WTC11 (cell line): ENCODE results near the gene TTLL5. TPM values are rescaled to one million over a fixed set of nuclear protein-coding genes. Genes with fewer than 3 reads are reported as not detected.

Experiments used
- ATAC-seq: fragments of 200-7000 bp; cut with Tn5 transposase; 2 replicates; pipeline ENCODE4 v1.10.0; 2021; ENCODE audit warnings: mild to moderate bottlenecking, moderate library complexity
- CTCF ChIA-PET: fragments of 300-600 bp; sonication (Branson Sonifier 250); formaldehyde crosslinking; loops from one replicate; lab custom pipeline; 2021; ENCODE audit warnings: antibody characterized with exemption; lab: Charles Lee
- POLR2A ChIA-PET: fragments of 350-600 bp; sonication (Branson Sonifier 250); formaldehyde crosslinking; loops from one replicate; lab custom pipeline; 2021; ENCODE audit warnings: antibody characterized with exemption; lab: Charles Lee
- DNase-seq: peaks from one replicate; pipeline ENCODE4 v3.0.0; 2021; ENCODE audit warnings: low spot score
- H3K27ac Mint-ChIP-seq: 2 replicates; pipeline ENCODE4 v1.8.0; 2021; ENCODE audit warnings: mixed read lengths
- H3K27me3 Mint-ChIP-seq: 2 replicates; pipeline ENCODE4 v1.8.0; 2021; ENCODE audit warnings: low read depth, mild to moderate bottlenecking, moderate library complexity, mixed read lengths
- H3K36me3 Mint-ChIP-seq: 2 replicates; pipeline ENCODE4 v1.8.0; 2021; ENCODE audit warnings: mixed read lengths
- H3K4me1 Mint-ChIP-seq: 2 replicates; pipeline ENCODE4 v1.8.0; 2022; ENCODE audit warnings: mixed read lengths
- H3K4me3 Mint-ChIP-seq: 2 replicates; pipeline ENCODE4 v1.8.0; 2021; ENCODE audit warnings: mild to moderate bottlenecking, moderate library complexity, mixed read lengths
- H3K9me3 Mint-ChIP-seq: 2 replicates; pipeline ENCODE4 v1.8.0; 2021; ENCODE audit warnings: mixed read lengths
- ATF1 ChIP-seq: sonication (generic); formaldehyde crosslinking; IDR thresholded peaks from 2 replicates; pipeline ENCODE4 v1.8.1; 2023; ENCODE audit warnings: mild to moderate bottlenecking, moderate library complexity, missing genetic modification reagents
- CREM ChIP-seq: sonication (generic); formaldehyde crosslinking; IDR thresholded peaks from 2 replicates; pipeline ENCODE4 v1.8.1; 2022; ENCODE audit warnings: mild to moderate bottlenecking, missing genetic modification reagents, moderate library complexity
- ETV6 ChIP-seq: sonication (generic); formaldehyde crosslinking; IDR thresholded peaks from 2 replicates; pipeline ENCODE4 v1.8.1; 2022; ENCODE audit warnings: mild to moderate bottlenecking, missing genetic modification reagents
- GABPB1 ChIP-seq: sonication (generic); formaldehyde crosslinking; IDR thresholded peaks from 2 replicates; pipeline ENCODE4 v1.8.1; 2023; ENCODE audit warnings: mild to moderate bottlenecking, missing genetic modification reagents
- GRHL2 ChIP-seq: fragments of 250-450 bp; sonication (Bioruptor Pico); IDR thresholded peaks from 2 replicates; pipeline ENCODE4 v1.8.0; 2022; ENCODE audit warnings: mild to moderate bottlenecking, moderate library complexity; ENCODE audit not compliant: insufficient replicate concordance, severe bottlenecking
- GTF2I ChIP-seq: fragments of 250-450 bp; sonication (Bioruptor Pico); conservative IDR thresholded peaks from 2 replicates; pipeline ENCODE4 v1.4.0; 2021; ENCODE audit warnings: mild to moderate bottlenecking
- IRF2 ChIP-seq: sonication (generic); formaldehyde crosslinking; IDR thresholded peaks from 2 replicates; pipeline ENCODE4 v1.8.0; 2022; ENCODE audit warnings: low read depth, missing genetic modification reagents, borderline replicate concordance
- KAT7 ChIP-seq: sonication (generic); formaldehyde crosslinking; IDR thresholded peaks from 2 replicates; pipeline ENCODE4 v1.8.1; 2023; ENCODE audit warnings: missing genetic modification reagents, mild to moderate bottlenecking, borderline replicate concordance
- NFE2L1 ChIP-seq: sonication (generic); formaldehyde crosslinking; IDR thresholded peaks from 2 replicates; pipeline ENCODE4 v1.8.1; 2023; ENCODE audit warnings: missing genetic modification reagents
- OVOL2 ChIP-seq: fragments of 250-450 bp; sonication (Bioruptor Pico); IDR thresholded peaks from 2 replicates; pipeline ENCODE4 v1.9.0; 2021; ENCODE audit warnings: mild to moderate bottlenecking, borderline replicate concordance
- RELA ChIP-seq: sonication (generic); formaldehyde crosslinking; IDR thresholded peaks from 2 replicates; pipeline ENCODE4 v1.8.1; 2022; ENCODE audit warnings: missing genetic modification reagents, mild to moderate bottlenecking, borderline replicate concordance
- SMAD4 ChIP-seq: sonication (generic); formaldehyde crosslinking; IDR thresholded peaks from 2 replicates; pipeline ENCODE4 v1.8.0; 2022; ENCODE audit warnings: mild to moderate bottlenecking, missing genetic modification reagents
- SP1 ChIP-seq: sonication (generic); formaldehyde crosslinking; conservative IDR thresholded peaks from 2 replicates; pipeline ENCODE4 v1.8.1; 2022; ENCODE audit warnings: missing genetic modification reagents
- TP53 ChIP-seq: sonication (generic); formaldehyde crosslinking; IDR thresholded peaks from 2 replicates; pipeline ENCODE4 v1.8.1; 2023; ENCODE audit warnings: mild to moderate bottlenecking, missing genetic modification reagents
- ZNF219 ChIP-seq: sonication (generic); formaldehyde crosslinking; IDR thresholded peaks from 2 replicates; pipeline ENCODE4 v1.8.0; 2023; ENCODE audit warnings: missing genetic modification reagents, mild to moderate bottlenecking, borderline replicate concordance
- ZNF232 ChIP-seq: sonication (generic); formaldehyde crosslinking; IDR thresholded peaks from 2 replicates; pipeline ENCODE4 v1.8.0; 2022; ENCODE audit warnings: mild to moderate bottlenecking, missing genetic modification reagents
- ZNF416 ChIP-seq: fragments of 250-450 bp; sonication (Bioruptor Pico); IDR thresholded peaks from 2 replicates; pipeline ENCODE4 v1.9.0; 2021; ENCODE audit warnings: mild to moderate bottlenecking, inconsistent platforms
- ZNF423 ChIP-seq: fragments of 250-450 bp; sonication (Bioruptor Pico); IDR thresholded peaks from 2 replicates; pipeline ENCODE4 v2.1.2; 2022; ENCODE audit warnings: mild to moderate bottlenecking, moderate library complexity
- total RNA-seq: library from RNA; stranded (reverse); gene quantifications from 3 replicates; pipeline ENCODE4 v1.2.3, GENCODE V29; 2021
- TF ChIP-seq, protein P1 (sequence below): sonication (generic); formaldehyde crosslinking; IDR thresholded peaks from 2 replicates; pipeline ENCODE4 v1.8.1; 2023; ENCODE audit warnings: mild to moderate bottlenecking, missing genetic modification reagents, moderate library complexity
- TF ChIP-seq, protein P2 (sequence below): sonication (generic); formaldehyde crosslinking; IDR thresholded peaks from 2 replicates; pipeline ENCODE4 v1.8.1; 2023; ENCODE audit warnings: mild to moderate bottlenecking, moderate library complexity, missing genetic modification reagents
- TF ChIP-seq, protein P3 (sequence below): sonication (generic); formaldehyde crosslinking; IDR thresholded peaks from 2 replicates; pipeline ENCODE4 v1.8.1; 2022; ENCODE audit warnings: low read depth, mild to moderate bottlenecking, moderate library complexity, missing genetic modification reagents, borderline replicate concordance
- TF ChIP-seq, protein P4 (sequence below): fragments of 250-450 bp; sonication (Bioruptor Pico); IDR thresholded peaks from 2 replicates; pipeline ENCODE4 v1.9.0; 2021; ENCODE audit warnings: mild to moderate bottlenecking
- TF ChIP-seq, protein P5 (sequence below): sonication (generic); formaldehyde crosslinking; IDR thresholded peaks from 2 replicates; pipeline ENCODE4 v1.8.0; 2023; ENCODE audit warnings: missing genetic modification reagents
- TF ChIP-seq, protein P6 (sequence below): sonication (generic); formaldehyde crosslinking; IDR thresholded peaks from 2 replicates; pipeline ENCODE4 v1.8.1; 2023; ENCODE audit warnings: mild to moderate bottlenecking, missing genetic modification reagents
- TF ChIP-seq, protein P7 (sequence below): sonication (generic); formaldehyde crosslinking; IDR thresholded peaks from 2 replicates; pipeline ENCODE4 v1.8.1; 2023; ENCODE audit warnings: mild to moderate bottlenecking, missing genetic modification reagents, moderate library complexity
- TF ChIP-seq, protein P8 (sequence below): sonication (generic); formaldehyde crosslinking; conservative IDR thresholded peaks from 2 replicates; pipeline ENCODE4 v1.8.1; 2022; ENCODE audit warnings: mild to moderate bottlenecking, missing genetic modification reagents
- TF ChIP-seq, protein P9 (sequence below): sonication (generic); formaldehyde crosslinking; IDR thresholded peaks from 2 replicates; pipeline ENCODE4 v1.8.0; 2022; ENCODE audit warnings: mild to moderate bottlenecking, missing genetic modification reagents

Gene TTLL5
- total RNA-seq, 1 experiment from 2014 or later: 39.6 TPM

DNA sequence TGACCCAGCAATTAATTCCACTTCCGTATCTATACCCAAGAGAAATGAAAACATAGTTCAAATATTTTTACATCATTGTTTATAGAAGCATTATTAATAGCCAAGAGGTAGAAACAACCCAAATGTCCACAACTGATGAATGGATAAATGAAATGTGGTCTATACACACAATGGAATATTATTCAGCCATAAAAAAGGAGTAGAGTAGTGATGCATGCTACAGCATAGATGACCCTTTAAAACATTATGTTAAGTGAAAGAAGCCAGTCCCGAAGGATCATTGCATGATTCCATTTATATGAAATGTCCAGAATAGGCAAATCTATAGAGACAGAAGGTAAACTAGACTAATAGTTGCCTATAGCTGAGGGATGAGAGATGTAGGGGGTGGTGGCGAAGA lies 291.4 kb downstream of the TTLL5 start:
- TF ChIP-seq ZNF416 (CRISPR knock-in tag): no peak
- TF ChIP-seq, protein P1, sequence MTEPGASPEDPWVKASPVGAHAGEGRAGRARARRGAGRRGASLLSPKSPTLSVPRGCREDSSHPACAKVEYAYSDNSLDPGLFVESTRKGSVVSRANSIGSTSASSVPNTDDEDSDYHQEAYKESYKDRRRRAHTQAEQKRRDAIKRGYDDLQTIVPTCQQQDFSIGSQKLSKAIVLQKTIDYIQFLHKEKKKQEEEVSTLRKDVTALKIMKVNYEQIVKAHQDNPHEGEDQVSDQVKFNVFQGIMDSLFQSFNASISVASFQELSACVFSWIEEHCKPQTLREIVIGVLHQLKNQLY (CRISPR knock-in tag): no peak
- TF ChIP-seq, protein P2, sequence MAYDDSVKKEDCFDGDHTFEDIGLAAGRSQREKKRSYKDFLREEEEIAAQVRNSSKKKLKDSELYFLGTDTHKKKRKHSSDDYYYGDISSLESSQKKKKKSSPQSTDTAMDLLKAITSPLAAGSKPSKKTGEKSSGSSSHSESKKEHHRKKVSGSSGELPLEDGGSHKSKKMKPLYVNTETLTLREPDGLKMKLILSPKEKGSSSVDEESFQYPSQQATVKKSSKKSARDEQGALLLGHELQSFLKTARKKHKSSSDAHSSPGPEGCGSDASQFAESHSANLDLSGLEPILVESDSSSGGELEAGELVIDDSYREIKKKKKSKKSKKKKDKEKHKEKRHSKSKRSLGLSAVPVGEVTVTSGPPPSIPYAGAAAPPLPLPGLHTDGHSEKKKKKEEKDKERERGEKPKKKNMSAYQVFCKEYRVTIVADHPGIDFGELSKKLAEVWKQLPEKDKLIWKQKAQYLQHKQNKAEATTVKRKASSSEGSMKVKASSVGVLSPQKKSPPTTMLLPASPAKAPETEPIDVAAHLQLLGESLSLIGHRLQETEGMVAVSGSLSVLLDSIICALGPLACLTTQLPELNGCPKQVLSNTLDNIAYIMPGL (CRISPR knock-in tag): no peak
- TF ChIP-seq, protein P3, sequence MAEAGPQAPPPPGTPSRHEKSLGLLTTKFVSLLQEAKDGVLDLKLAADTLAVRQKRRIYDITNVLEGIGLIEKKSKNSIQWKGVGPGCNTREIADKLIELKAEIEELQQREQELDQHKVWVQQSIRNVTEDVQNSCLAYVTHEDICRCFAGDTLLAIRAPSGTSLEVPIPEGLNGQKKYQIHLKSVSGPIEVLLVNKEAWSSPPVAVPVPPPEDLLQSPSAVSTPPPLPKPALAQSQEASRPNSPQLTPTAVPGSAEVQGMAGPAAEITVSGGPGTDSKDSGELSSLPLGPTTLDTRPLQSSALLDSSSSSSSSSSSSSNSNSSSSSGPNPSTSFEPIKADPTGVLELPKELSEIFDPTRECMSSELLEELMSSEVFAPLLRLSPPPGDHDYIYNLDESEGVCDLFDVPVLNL (CRISPR knock-in tag): no peak
- TF ChIP-seq, protein P4, sequence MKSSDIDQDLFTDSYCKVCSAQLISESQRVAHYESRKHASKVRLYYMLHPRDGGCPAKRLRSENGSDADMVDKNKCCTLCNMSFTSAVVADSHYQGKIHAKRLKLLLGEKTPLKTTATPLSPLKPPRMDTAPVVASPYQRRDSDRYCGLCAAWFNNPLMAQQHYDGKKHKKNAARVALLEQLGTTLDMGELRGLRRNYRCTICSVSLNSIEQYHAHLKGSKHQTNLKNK: no peak
- no peak for TF ChIP-seq GTF2I
- TF ChIP-seq CREM: no peak
- TF ChIP-seq ZNF219 (CRISPR knock-in tag): no peak
- no peak for TF ChIP-seq TP53 (CRISPR knock-in tag)
- TF ChIP-seq OVOL2: no peak
- TF ChIP-seq SMAD4 (CRISPR knock-in tag): no peak
- no peak for TF ChIP-seq GABPB1 (CRISPR knock-in tag)
- TF ChIP-seq ATF1 (CRISPR knock-in tag): no peak
- no peak for TF ChIP-seq IRF2
- TF ChIP-seq, protein P5, sequence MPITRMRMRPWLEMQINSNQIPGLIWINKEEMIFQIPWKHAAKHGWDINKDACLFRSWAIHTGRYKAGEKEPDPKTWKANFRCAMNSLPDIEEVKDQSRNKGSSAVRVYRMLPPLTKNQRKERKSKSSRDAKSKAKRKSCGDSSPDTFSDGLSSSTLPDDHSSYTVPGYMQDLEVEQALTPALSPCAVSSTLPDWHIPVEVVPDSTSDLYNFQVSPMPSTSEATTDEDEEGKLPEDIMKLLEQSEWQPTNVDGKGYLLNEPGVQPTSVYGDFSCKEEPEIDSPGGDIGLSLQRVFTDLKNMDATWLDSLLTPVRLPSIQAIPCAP (CRISPR knock-in tag): no peak
- TF ChIP-seq NFE2L1 (CRISPR knock-in tag): no peak
- TF ChIP-seq, protein P6, sequence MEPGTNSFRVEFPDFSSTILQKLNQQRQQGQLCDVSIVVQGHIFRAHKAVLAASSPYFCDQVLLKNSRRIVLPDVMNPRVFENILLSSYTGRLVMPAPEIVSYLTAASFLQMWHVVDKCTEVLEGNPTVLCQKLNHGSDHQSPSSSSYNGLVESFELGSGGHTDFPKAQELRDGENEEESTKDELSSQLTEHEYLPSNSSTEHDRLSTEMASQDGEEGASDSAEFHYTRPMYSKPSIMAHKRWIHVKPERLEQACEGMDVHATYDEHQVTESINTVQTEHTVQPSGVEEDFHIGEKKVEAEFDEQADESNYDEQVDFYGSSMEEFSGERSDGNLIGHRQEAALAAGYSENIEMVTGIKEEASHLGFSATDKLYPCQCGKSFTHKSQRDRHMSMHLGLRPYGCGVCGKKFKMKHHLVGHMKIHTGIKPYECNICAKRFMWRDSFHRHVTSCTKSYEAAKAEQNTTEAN: no peak
- TF ChIP-seq SP1 (CRISPR knock-in tag): no peak
- Mint-ChIP-seq H3K4me1 (peaks cover 2% of the 10 kb centered on the region), H3K36me3 (peaks cover 5% of the 10 kb centered on the region; the same call in 1 of the 2 replicates), H3K27ac (no peak overlapping the region), H3K4me3 (no peak overlapping the region), H3K27me3 (no peaks in the 10 kb centered on the region), H3K9me3 (peaks cover 11% of the 10 kb centered on the region)
- CTCF ChIA-PET: no interaction called here
- DNase-seq (no peak), ATAC-seq (no peak)
- POLR2A ChIA-PET: no interaction called here

DNA sequence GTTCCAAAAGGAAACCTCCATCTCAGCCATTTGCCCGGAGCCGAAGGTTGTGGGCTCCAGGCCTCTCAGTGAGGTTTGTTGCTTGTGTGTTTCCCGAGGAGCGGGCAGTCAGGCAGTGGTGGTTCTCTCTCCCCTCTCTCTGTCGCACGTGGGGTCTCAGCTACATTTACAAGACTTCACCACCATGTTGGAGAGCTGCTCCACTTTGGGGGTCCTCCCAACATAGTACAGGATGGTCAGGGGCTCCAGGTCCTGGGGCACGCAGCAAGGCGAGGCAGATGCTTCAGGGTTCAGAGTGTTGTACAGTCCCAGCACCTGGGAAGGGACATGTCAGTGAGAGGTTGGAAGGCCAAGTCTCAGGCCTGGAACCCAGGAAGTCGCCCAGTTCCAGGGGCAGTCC lies 298.0 kb downstream of the TTLL5 start:
- DNase-seq: no peak
- H3K4me1 Mint-ChIP-seq: peaks cover 6% of the 10 kb centered on the region
- H3K4me3 Mint-ChIP-seq: no peak overlapping the region
- ChIA-PET POLR2A (no interaction called here), CTCF (no interaction called here)
- no peak overlapping the region; the same call in 1 of the 2 replicates for H3K27ac Mint-ChIP-seq
- no peaks in the 10 kb centered on the region for H3K9me3 Mint-ChIP-seq
- ATAC-seq: no peak
- no peaks in the 10 kb centered on the region for H3K27me3 Mint-ChIP-seq
- no peaks in the 10 kb centered on the region for H3K36me3 Mint-ChIP-seq
- TF ChIP-seq, protein P7, sequence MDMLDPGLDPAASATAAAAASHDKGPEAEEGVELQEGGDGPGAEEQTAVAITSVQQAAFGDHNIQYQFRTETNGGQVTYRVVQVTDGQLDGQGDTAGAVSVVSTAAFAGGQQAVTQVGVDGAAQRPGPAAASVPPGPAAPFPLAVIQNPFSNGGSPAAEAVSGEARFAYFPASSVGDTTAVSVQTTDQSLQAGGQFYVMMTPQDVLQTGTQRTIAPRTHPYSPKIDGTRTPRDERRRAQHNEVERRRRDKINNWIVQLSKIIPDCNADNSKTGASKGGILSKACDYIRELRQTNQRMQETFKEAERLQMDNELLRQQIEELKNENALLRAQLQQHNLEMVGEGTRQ (CRISPR knock-in tag): no peak
- TF ChIP-seq, protein P2 (CRISPR knock-in tag): no peak
- TF ChIP-seq ZNF423 (CRISPR knock-in tag) (no peak), KAT7 (no peak), RELA (CRISPR knock-in tag) (no peak), GRHL2 (CRISPR knock-in tag) (no peak), ETV6 (no peak), ZNF232 (no peak), TP53 (CRISPR knock-in tag) (no peak)
- TF ChIP-seq, protein P8, sequence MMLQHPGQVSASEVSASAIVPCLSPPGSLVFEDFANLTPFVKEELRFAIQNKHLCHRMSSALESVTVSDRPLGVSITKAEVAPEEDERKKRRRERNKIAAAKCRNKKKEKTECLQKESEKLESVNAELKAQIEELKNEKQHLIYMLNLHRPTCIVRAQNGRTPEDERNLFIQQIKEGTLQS (CRISPR knock-in tag): no peak
- TF ChIP-seq, protein P9, sequence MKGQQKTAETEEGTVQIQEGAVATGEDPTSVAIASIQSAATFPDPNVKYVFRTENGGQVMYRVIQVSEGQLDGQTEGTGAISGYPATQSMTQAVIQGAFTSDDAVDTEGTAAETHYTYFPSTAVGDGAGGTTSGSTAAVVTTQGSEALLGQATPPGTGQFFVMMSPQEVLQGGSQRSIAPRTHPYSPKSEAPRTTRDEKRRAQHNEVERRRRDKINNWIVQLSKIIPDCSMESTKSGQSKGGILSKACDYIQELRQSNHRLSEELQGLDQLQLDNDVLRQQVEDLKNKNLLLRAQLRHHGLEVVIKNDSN: no peak
